Suprapubic skin (tissue), 4 donors: ENCODE data around the gene MIGA2. TPM values are rescaled to one million over a fixed set of nuclear protein-coding genes. Genes with fewer than 3 reads are reported as not detected.

Experiments
- DNase-seq, 2 donors: peaks; one replicate each; pipeline ENCODE4 v3.0.0-alpha.2; 2019; ENCODE audit warnings: low spot score in 2 of 2
- H3K27ac ChIP-seq: fragments of 200-600 bp; sonication (generic); one replicate; pipeline ENCODE4 v1.5.1; 2019
- H3K27me3 ChIP-seq: fragments of 200-600 bp; sonication (generic); one replicate; pipeline ENCODE4 v1.5.1; 2019
- H3K36me3 ChIP-seq: fragments of 200-600 bp; sonication (generic); one replicate; pipeline ENCODE4 v1.5.1; 2019
- H3K4me1 ChIP-seq: fragments of 200-600 bp; sonication (generic); one replicate; pipeline ENCODE4 v1.5.1; 2019
- H3K4me3 ChIP-seq: fragments of 200-600 bp; sonication (generic); one replicate; pipeline ENCODE4 v1.5.1; 2019; ENCODE audit warnings: mild to moderate bottlenecking
- H3K9me3 ChIP-seq: fragments of 200-600 bp; sonication (generic); one replicate; pipeline ENCODE4 v1.5.1; 2019
- CTCF ChIP-seq, 2 donors: fragments of 200-600 bp in 1 of 2; fragments of 450-650 bp in 1 of 2; sonication (generic) in 1 of 2; IDR thresholded peaks; one replicate each; pipeline ENCODE4 v1.5.1; 2016 to 2019; ENCODE audit warnings: antibody characterized with exemption in 2 of 2, mild to moderate bottlenecking in 1 of 2, moderate library complexity in 1 of 2
- EP300 ChIP-seq: sonication (generic); formaldehyde crosslinking; IDR thresholded peaks from one replicate; pipeline ENCODE4 v1.6.1; 2017; ENCODE audit warnings: antibody characterized with exemption
- POLR2A ChIP-seq, 2 donors: fragments of 450-650 bp; IDR thresholded peaks; one replicate each; pipeline ENCODE4 v1.6.1; 2017; ENCODE audit warnings: antibody characterized with exemption in 2 of 2, mild to moderate bottlenecking in 2 of 2, moderate library complexity in 2 of 2
- POLR2AphosphoS5 ChIP-seq, 3 donors: sonication (generic); formaldehyde crosslinking; IDR thresholded peaks; one replicate each; pipeline ENCODE4 v1.6.1; 2017; ENCODE audit warnings: antibody characterized with exemption in 3 of 3
- WGBS: methylation state at CpG from one replicate; pipeline ENCODE4 v1.1.5; 2018; 5-methylcytosine and 5-hydroxymethylcytosine counted together
- total RNA-seq, 4 donors: library from RNA; depleted of rRNA; stranded (reverse); fragments of >200 nt; gene quantifications; one replicate each; pipeline ENCODE4 v1.1.0, GENCODE V29; 2016

Gene MIGA2
- total RNA-seq, 4 donors from 2014 or later = 28.3 to 44.3 (median 39.7) TPM

- 64% methylated on average over 4 of the region's 6 CpGs for whole genome bisulfite sequencing
- H3K27ac ChIP-seq = no peak overlapping the region
- no peak for TF ChIP-seq POLR2A (IDR thresholded peaks at IDR 0.05)
- no peak for DNase-seq
- H3K9me3 ChIP-seq = no peaks in the 10 kb centered on the region
- H3K4me1 ChIP-seq = peaks cover 21% of the 10 kb centered on the region
- H3K4me3 ChIP-seq = no peak overlapping the region
- peaks cover 96% of the 10 kb centered on the region for H3K36me3 ChIP-seq
- H3K27me3 ChIP-seq = no peaks in the 10 kb centered on the region
These were observed 27.9 kb upstream of the MIGA2 start for GRCh38 chr9:129008469-129008965.

GRCh38 chr9:129008986-129009583 is 27.3 kb upstream of the MIGA2 start:
- Histone ChIP-seq H3K36me3 (peaks cover 98% of the 10 kb centered on the region), H3K27ac (no peak overlapping the region), H3K4me3 (no peak overlapping the region), H3K27me3 (no peaks in the 10 kb centered on the region), H3K4me1 (peaks cover 21% of the 10 kb centered on the region), H3K9me3 (no peaks in the 10 kb centered on the region)
- 60% methylated on average over 2 of the region's 13 CpGs for WGBS
- DNase-seq = no peak
- TF ChIP-seq POLR2A (IDR thresholded peaks at IDR 0.05) (no peak), CTCF (IDR thresholded peaks at IDR 0.05) (no peak), EP300 (no peak), POLR2AphosphoS5 (IDR thresholded peaks at IDR 0.05) (no peak)

- H3K27ac ChIP-seq = no peak overlapping the region
These were observed 26.8 kb upstream of the MIGA2 start for GRCh38 chr9:129009584-129010141.

GRCh38 chr9:129010267-129010975 is 26.0 kb upstream of the MIGA2 start:
- H3K36me3 ChIP-seq = peaks cover 99% of the 10 kb centered on the region
- no peak overlapping the region for H3K4me3 ChIP-seq
- H3K4me1 ChIP-seq = peaks cover 21% of the 10 kb centered on the region
- H3K9me3 ChIP-seq = no peaks in the 10 kb centered on the region
- H3K27ac ChIP-seq = no peak overlapping the region
- 77% methylated on average over 8 of the region's 8 CpGs for WGBS
- no peak for TF ChIP-seq EP300
- no peak for TF ChIP-seq POLR2A (IDR thresholded peaks at IDR 0.05)
- no peak for TF ChIP-seq POLR2AphosphoS5 (IDR thresholded peaks at IDR 0.05)
- no peak for TF ChIP-seq CTCF (IDR thresholded peaks at IDR 0.05)
- H3K27me3 ChIP-seq = no peaks in the 10 kb centered on the region
- DNase-seq = no peak

More at GRCh38 chr9:129009584-129010141, 26.8 kb upstream of the MIGA2 start:
- 89% methylated on average over 16 of the region's 17 CpGs for WGBS
- DNase-seq = no peak
- Histone ChIP-seq H3K36me3 (peaks cover 100% of the 10 kb centered on the region), H3K4me1 (peaks cover 21% of the 10 kb centered on the region), H3K27me3 (no peaks in the 10 kb centered on the region), H3K9me3 (no peaks in the 10 kb centered on the region), H3K4me3 (no peak overlapping the region)
- TF ChIP-seq EP300 = no peak
- no peak for TF ChIP-seq POLR2A (IDR thresholded peaks at IDR 0.05)
- no peak for TF ChIP-seq CTCF (IDR thresholded peaks at IDR 0.05)
- TF ChIP-seq POLR2AphosphoS5 (IDR thresholded peaks at IDR 0.05) = no peak

- Histone ChIP-seq H3K27ac (no peak overlapping the region), H3K36me3 (peaks cover 92% of the 10 kb centered on the region), H3K9me3 (no peaks in the 10 kb centered on the region), H3K27me3 (no peaks in the 10 kb centered on the region), H3K4me1 (peaks cover 21% of the 10 kb centered on the region), H3K4me3 (no peak overlapping the region)
- DNase-seq = no peak
- WGBS = 96% methylated on average over 19 of the region's 19 CpGs
- no peak for TF ChIP-seq CTCF (IDR thresholded peaks at IDR 0.05)
- TF ChIP-seq EP300 = no peak
These were observed 25.3 kb upstream of the MIGA2 start for GRCh38 chr9:129011170-129011569.
